ENCODE measurements around the gene MXD4.

MXD4 gene

DNA sequence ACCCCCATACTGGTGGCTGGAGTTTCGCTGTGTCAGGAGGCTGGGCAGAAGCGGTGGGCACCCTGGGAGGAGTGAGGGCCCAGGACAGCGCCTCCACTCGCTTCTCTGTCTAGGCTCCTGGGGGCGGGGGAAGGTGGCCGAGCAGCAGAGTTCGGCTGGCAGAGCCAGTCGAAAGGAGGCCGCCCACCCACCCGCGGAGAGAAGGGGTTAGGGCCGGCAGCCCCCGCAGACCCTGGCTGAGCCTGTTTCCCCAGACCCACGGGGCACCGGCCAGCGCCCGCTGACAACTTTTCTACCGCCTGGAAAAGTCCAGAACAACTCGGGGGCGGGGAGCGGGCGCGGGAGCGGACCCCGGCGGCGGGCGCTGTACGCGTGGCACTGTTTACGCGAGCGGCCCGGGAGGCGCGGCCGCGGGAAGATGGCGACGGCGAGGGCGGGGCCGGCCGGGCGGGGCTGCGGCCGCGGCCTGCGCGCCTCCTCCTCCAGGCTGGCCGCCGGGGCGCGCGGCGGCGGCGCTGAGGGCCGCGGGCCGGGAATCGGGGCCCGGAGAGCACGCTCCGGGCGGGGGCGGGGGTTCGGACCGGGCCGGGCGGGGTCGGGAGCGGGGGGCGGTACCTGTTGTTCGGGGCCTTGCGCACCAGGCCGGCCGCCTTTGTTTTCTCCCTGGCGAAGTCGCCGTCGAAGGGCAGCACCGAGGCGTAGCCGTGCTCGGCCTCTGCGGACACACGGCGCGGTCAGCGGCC is 628 bp downstream of the MXD4 start:
- DNase-seq, result no peak

DNA sequence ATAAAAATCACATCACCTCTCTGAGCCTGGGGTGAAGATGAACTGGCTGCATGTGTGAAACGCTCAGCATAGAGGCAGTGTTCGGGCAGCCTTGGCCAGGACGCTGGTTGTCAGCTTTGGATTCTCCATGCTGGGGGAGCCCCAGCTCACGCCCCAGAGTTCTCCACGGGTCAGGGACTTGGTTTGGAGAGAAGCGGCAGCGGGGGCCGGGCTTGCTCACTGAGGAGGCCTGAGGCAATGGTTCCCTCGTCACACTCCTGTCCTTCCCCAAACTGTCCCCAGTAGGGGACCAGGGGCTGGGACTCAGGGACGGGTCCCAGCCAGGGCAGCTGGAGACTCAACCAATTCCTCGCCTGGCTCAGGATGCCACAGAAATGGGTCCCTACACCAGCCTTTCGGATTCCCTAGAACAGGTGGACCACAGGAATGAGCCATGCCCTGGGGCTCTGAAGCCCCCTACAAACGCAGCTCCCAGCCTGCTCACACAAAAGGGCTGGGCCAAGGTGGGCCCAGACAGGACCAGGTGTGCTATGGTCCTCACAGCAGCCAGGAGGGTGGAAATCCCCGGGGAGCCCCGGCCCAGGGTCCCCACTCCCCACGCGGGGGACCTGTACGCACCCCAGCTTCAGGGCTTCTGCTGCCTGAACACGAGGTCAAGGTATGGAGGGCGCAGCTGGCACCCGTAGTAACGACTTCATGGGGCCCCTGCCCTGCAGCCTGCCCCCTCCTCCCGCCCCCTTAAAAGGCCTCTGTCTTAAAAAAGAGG is 1.4 kb downstream of the MXD4 start:
- DNase-seq, result no peak

DNA sequence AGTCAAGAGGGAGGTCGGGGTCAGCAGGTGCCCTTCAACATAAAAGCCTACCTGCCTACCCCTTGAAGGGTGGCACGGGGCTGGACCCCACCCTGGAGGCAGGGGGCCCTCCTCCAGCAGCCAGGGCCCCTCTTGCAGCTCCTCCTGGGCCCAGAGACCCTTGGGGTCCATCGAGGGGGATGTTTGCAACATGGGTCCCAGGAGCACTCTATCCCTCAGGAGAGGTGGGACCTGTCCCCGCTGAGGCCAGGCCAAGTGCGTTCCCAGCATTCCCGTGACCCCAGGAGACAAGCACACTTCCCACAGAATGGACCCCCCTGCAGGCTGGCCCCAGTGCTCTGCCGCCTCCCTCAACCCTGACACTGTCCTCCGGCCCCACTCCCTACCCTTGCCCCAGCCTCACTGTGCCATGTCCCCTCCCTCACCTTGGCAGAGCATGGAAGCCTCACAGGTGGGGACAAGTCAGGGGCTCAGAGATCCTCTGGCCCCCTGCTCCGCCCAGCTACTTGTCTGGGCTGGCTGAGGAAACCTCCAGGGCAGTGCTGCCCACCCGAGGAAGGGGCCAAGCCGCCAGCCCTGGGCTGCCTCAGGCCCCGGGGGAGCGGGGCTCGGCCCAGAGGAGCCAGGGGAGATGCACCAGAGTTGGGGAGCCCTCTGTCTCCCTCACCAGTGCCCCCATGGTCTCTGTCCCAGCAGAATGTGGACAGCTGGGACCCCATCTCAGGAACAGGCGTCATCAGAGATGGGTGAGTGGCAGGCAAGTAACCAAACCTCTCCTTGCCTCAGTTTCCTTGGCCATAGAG is 2.2 kb downstream of the MXD4 start:
- no peak for DNase-seq

DNA sequence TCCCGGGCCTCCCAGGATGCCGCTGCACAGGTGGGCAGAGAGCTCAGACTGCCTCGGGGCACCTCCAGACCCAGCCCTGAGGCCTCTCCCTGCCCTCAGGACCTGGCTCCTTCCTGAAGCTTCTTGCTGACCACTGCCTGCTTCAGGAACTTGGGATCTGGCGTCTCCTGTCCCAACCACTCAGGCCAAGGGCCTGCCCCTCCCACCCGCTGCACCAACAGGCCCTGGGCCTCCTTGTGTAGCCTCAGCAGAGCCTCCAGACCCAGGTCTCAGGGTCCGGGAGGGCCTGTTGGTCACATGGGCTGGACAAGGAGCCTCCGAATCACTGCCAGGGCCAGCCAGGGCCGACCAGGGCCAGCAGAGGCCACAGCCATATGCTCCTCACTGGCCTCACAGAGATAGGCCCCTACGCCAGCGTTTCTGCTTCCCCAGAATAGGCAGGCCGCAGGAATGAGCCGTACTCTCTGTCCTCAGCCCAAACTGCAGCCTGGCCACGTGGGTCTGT is 2.8 kb downstream of the MXD4 start:
- DNase-seq, result no peak

DNA sequence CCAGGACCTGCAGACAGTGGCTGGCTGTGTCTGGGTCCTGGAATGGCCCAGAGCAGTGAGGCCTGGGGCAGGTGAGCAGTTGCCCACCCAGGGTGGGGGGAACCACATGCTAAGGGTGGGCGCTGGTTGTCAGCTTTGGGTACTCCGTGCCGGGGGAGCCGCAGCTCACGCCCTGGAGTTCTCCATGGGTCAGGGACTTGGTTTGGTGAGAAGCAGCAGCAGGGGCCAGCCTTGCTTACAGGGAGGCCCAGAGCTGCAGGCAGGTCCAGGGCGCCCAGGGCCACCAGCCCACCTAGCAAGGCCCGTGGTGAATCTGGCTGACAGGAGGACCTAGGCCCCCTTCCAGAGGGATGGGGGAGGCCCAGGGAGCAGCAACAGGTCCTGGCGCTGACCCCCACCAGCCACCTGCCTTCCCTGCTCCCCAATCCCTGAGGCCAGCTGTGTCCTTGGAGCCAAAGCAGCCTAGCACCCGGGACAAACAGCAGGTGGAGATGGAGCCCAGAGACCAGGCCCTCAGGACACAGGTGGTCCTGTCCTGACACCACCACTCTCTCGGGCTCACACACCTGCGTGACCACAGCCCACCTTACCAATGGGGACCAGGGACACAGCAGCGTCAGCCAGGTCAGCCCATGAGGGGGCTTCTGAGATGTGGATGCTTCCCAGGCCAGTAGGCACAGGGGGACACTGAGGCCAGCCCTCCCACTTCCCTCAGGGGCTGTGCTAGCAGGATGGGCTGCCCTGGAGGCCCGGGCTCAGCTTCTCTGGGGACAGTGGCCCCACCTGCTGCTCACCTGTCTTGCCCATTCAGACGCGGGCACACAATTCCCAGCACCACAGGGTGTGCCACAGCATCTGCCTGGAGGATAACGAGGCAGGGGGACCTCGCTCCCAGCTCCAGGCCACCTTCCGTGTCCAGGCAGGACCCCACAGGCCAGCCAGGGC is 3.5 kb downstream of the MXD4 start:
- no peak for DNase-seq

DNA sequence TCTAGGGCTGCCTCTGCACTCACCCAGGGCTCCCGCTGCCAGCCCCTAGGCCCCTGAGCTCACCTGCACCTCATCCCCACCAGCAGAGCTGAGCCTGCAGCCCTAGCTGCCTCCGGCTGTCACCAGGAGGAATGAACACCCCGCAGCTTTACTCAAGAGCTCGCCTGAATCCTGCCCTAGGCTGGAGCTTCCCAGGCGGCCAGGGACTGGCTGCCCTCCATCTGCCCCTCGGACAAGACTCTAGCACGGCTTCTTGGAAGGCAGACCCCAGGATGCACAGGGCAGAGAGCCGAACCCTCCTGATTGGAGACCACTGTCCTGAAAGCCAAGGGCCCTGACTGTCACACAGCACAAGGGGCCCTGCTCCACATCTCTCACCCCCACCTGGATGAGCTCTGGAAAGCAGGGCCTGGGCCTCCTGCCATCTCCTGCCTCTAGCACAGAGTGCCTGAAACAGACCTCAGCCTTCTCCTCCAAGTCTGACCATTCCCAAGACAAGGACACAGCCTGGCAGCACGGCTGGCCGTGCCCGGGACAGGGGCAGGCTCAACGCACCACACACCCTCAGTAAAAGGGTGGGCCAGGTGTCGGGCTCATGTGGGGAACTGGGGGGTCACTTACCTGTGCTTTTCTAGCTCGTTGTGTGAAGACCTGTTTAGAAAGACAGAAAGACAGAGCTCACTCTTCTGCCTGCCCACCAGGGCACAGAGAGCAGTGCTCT is 4.4 kb downstream of the MXD4 start:
- DNase-seq, result no peak

DNA sequence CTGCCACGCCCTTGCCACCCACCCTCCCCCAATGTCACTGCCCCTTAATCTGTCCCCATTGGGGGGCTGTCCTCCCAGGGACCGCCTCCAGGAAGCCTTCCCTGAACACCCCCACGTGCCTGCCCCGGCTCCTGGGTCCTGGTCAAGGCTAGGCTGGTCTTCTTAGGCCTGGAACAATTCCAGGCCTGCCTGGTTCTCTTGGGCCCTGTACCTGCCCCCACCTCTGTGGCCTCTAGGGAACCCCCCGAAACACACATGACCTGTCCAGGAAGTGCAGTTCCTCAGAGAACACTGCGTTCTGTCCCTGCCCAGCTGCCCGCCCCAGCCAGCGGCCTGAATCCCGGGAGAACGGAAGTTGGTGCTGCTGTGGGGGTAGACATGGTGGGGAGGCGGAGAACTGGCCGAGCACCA is 5.1 kb downstream of the MXD4 start:
- no peak for DNase-seq

DNA sequence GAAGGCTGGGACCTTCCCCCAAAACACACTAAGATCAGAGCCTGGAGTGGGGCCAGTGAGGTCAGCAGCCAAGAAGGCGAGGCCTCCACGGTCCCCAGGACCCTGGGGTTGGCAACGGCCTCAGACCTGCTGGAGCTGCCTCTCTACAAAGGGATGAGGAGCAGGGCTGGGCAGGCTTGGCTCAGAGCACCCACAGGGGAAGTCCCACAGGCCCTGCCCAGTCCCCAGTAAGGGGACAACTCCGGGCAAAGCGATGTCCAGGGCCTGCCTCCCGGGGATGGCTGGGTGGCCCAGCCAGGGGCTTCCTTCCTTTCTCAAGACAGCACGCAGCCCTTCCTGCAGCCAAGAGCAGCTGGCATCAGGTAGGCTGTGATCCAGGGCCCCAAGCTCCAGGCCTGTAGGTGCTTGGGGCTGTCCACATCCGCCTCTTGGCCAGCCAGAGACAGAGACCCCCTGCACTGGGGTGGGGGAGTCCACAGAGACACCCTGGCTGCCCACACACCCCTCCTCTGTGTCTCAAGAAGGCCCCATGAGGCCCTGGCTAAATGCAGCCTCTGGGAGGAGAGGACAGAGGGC is 5.7 kb downstream of the MXD4 start:
- no peak for DNase-seq

DNA sequence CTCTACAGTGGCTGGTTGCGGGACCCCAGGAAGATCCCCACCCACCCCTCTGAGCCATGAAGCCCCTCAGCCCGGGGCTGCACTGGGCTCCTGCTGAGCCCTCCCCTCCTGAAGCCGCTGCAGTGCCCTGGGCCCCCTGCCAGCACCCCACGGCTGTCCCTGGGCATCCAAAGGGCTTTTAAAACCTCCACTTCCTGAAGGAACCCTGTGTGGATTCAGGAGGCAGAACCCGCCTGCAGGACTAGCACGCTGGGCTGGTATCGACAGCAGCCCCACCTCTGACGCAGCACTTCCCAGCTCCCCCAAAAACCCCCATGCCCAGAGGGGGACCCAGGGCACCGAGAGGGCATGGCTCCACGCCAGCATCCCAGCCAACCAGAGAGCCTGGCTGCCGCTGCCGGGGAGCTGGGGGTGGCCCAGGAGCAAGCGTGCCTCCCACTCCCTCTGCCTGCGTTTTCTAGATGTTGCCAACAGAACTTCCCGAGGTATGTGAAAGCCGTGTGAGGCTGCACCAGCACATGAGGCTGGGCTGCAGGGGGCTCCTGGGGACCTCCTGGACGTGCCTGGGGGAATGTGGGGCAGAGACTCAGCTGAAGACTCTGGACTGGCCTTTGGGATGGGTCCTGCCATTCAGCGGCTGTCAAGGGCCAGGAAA is 6.3 kb downstream of the MXD4 start:
- DNase-seq, result no peak

DNA sequence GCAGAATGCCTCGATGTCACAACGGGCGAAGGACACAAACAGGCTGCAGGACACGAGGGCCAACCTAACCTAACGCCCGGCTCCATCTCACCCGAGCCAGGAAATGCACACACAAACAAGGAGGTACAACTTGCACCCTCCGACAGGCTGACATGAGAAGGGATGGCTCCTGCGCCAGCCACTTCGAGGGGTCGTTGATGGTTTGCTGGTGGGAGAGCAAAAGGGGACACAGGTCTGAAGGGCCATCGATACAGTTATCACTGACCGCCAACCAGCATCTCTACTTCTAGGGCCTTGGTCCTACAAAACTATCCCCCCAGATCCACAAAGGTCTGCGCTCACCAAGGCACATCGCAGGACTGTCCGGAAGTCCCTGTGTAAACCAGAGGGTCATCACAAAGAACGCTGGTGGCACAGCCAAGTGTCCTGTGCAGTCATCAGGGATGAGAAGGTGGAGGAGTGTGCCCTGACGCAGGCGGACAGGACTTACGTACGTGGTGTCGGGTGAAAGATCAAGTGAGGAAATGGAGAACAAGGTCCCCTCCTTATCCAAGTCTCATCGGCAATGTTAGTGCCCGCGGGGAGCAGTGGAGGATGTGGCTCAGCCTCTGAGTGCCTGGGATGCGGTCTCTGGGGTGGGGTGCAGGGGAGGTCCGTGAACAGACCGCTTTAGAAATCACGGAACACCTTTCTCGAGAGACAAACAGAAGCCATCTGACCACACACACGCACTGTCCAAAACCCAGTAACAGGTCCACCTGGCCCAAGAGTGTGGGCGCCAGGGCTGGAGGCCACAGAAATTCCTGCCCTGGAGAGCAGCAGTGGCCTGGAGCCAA is 7.0 kb downstream of the MXD4 start:
- no peak for DNase-seq

DNA sequence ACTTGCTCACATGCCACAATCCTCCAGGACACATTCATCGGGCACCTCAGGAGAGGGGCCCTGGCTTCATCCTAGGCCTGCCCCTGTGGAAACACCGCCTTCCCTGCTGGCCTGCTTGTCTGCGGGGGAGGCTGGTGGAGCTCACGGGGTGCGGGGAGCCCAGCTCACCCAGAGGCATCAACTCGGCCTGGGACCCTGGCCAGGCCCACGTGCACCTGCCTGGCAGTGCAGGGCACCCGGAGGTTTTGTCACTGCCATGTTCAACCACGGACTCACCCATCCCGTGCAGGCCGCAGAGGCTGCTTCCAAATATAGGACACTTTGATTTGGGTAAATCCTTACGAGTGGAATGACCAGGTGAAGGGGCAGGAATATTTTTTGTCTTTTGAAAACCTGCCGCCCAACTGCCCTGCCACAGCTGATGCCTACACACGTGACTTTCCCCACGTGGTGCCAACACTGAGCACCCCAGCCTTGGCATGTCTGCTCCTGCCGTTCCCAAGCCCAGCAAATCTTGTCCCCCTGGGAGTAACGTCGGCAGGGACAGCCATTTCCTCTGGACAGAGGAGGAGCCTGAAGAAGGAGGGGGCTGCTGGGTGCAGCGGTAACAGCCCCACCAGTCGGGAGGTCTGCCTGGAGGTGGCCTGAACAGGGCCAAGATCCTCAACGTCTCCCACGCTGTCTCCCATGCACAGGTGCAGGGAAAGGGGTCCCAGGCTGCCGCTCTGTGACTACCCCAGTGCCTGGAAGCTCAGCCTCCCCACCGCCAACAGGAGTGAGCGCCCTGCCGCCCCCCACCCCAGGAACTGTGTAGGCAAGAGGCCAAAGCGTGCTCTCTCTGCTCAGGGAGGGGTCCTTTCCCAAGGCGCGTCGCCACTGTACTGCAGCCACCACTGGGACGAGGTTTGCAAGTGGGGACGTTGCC is 8.5 kb downstream of the MXD4 start:
- DNase-seq, result no peak

DNA sequence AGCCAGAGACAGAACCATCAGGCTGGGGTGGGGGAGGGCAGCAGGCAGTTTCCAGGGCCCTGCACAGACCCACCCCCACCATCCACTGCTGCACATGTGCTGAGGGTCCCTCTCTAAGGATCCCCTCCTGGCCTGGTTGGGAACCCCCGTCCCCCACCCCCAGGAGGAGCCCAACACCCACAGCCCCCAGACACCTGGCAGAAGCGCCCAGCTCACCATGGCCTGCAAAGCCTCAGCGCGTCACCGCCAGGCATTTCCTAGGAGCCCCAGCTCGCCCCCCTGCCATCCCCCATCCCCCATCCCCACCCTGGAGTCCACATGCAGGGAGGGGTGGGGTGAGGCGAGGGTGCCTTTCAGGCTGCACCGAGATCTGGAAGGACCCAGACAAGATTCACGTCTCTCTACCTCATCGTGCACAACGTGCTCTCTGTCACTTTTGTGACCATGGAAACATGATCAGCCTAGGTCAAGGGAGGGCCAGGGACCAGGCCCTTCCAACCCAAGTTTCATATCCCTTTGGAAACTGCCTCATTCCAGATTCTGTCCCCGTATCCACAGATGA is 9.3 kb downstream of the MXD4 start:
- no peak for DNase-seq

DNA sequence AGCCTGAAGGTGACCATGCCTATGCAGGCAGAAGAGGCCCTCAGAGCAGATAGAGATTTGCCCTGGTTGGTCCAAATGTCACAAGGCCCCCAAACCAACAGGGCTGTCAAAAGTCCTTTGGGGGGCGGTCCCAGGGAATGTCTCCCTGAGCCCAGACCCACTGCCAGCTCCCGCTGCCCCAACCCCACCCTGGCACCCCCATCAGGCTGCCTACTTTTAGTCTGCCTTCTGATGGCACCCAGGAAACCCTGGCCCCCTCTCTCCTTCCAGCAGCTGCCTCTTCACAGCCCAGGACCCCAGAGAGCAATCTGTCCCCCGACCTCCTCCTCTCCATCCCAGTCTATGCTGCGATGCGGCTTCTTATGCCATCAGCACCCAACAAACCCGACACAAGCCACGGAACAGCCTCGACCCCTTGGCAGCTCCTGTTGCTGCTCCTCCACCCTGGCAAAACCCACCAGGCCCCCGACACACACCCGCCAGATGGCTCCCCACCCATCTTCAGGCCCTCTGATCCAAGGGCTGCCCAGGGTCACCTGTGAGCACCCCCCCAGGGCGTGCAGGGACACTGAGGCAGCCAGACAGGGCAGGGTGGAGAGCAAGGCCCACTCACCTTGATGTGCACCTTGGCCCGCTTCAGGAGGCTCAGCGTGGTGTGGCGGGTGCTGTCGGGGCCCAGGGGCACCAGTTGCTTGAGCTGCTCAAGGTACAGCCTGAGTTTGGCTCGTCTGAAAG is 9.9 kb downstream of the MXD4 start:
- DNase-seq, result no peak

DNA sequence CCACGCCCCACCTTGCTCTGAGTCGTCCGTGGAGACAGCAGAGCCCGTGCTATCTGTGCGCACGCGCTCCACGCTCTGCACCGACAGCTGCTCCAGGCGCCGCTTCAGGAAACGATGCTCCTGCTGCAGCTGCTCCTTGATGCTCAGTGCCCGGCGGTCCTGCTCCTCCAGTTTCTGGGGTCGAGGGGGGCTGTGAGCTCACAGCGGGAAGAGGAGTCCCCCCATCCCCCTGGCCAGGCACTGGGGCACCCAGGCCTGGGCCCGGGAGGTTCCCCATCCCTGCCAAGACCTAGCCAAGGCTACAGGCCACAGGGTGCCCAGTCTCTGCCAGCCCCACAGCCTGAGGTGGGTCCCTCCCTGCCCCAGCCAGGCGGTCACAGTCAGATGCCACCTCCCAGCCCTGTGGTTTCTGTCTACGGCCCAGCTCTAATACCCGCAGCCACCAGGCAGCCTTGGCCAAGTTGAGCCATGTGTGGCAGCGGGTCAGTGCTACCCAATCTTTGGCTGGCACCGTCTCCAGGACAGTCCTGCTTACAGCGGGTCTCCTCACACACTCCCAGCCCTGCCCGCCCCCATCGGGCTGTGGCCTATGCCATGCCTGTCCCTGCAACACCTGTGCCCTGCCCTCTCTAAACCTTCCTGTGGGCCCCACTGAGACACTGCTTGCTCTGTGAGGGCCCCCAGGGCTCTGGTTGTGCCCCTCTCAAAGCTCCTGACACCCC is 10.7 kb downstream of the MXD4 start:
- DNase-seq, result no peak

DNA sequence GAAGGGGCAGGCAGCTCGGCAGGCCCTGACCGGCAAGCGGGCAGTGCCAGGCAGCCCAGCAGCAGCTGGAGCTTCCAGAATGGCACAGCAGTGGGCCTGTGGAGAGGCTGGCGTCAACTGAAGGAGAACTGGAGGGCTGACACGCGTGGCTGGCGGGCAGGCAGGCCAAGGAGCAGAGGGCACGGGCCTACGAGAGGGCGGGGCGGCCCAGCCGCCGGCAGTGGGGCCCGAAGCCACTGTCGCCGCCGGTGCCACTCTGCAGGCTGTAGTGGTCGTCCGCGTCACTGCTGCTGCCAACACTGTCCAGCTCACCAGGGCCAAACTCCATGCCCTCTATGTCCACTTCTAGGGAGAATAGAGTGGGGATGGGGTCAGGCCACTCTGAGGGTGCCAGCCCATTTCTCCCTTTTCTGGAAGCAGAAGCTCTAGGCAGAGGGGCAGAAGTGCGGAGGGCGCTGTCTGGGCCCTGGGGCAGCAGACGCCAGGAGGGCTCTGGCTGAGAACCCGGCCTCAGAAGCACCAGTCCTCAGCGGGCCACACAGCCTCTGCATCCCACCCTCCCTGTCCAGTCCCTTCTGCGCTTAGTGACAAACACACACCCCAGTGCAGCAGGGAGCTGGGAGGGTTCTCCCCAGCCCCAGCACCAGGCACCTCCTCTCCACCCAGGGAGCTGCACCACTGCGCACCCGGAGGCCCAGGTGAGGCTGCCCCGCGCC is 11.4 kb downstream of the MXD4 start:
- DNase-seq, result no peak
